GM10248 (cell line): ENCODE data around the gene ACSS1.

Source experiments
- CTCF ChIA-PET: fragments of 300-600 bp; sonication (Branson Sonifier 250); formaldehyde crosslinking; extraction: SDS; loops from one replicate; lab custom pipeline; 2021; ENCODE audit warnings: antibody characterized with exemption; lab: Yijun Ruan, JAX
- POLR2A ChIA-PET: fragments of 350-650 bp; sonication (Branson Sonifier 250); formaldehyde crosslinking; extraction: SDS; loops from one replicate; lab custom pipeline; 2020; ENCODE audit warnings: antibody characterized with exemption; lab: Yijun Ruan, JAX
- DNase-seq: peaks from one replicate; pipeline ENCODE4 v3.0.0; 2012; ENCODE audit errors: extremely low spot score
- CTCF ChIP-seq: IDR thresholded peaks from 2 replicates; pipeline ENCODE4 v1.5.1; 2012; ENCODE audit warnings: mild to moderate bottlenecking, low read depth; ENCODE audit errors: extremely low read depth, missing control alignments, control extremely low read depth

The ACSS1 gene

GRCh38 chr20:24970030-24970553, 87.8 kb downstream of the ACSS1 start:
- POLR2A ChIA-PET: no interaction called here
- TF ChIP-seq CTCF: no peak
- DNase-seq: no peak
- CTCF ChIA-PET: no interaction called here

- CTCF ChIA-PET: no interaction called here
- DNase-seq: no peak
- no peak for TF ChIP-seq CTCF
- POLR2A ChIA-PET: no interaction called here
These were observed 88.5 kb downstream of the ACSS1 start for GRCh38 chr20:24969186-24970029.

- POLR2A ChIA-PET: no interaction called here
These were observed 89.6 kb downstream of the ACSS1 start for GRCh38 chr20:24968278-24968800.

GRCh38 chr20:24966317-24967012, 91.5 kb downstream of the ACSS1 start:
- ChIA-PET CTCF (interaction anchor here (1.2 kb wide), 1 partner anchor 11 kb away, joined by 6 read pairs; no protein-coding TSS in a partner anchor), POLR2A (no interaction called here)
- DNase-seq: no peak
- TF ChIP-seq CTCF: no peak

More at GRCh38 chr20:24968278-24968800, 89.6 kb downstream of the ACSS1 start:
- no peak for TF ChIP-seq CTCF
- CTCF ChIA-PET: no interaction called here
- DNase-seq: no peak

- ChIA-PET POLR2A (no interaction called here), CTCF (interaction anchor here (0.8 to 1.8 kb wide), 6 partner anchors 10 to 100 kb away, joined by 3 to 5 read pairs (median 4); no protein-coding TSS in a partner anchor)
- DNase-seq: no peak
- no peak for TF ChIP-seq CTCF
These were observed 92.6 kb downstream of the ACSS1 start for GRCh38 chr20:24965065-24965919.
